ENCODE data around the gene CD28.

DNA sequence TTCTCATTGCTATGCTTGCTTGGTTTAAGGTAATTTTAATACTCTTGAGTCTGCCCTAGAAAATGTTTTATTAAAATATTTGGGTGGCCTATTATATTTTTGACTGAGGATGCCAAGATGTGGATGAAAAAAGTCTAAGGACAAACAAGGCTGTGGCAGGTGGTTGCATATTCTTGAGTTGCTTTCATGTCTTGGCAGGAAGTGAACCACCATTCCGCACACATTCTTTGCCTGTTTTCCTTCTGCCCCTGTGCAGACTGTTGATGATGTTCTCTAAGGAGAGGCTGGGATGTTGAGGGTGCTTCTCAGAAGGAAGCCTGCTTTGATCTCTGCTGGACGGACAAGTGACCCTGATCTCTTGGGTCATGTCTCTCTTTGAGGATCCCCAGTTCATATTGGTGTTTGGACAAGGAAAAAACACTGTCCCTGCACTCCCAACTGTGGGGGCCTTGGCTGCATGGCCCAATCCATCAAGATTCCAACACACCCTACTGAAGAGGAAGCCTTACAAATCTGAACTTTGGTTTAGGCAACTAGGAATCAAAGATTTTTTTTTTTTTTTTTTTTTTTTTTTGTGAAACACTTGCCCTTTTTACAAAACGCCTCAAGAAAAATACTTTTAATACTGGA, 45.0 kb upstream of the CD28 start:
- TF ChIP-seq CTCF (IDR thresholded peaks at IDR 0.05) (no peak), ZFX (IDR thresholded peaks at IDR 0.05; ENCODE audit: borderline replicate concordance) (no peak)

Measured in 22Rv1 (cell line).